Measurements from ENCODE around the gene SAG.

GRCh38 chr2:233287871-233288270 is 19.7 kb upstream of the SAG start:
- TF ChIP-seq MAFG (tag; conservative IDR thresholded peaks at IDR 0.05) = no peak
- TF ChIP-seq SP1 (CRISPR knock-in tag; IDR thresholded peaks at IDR 0.05) = no peak
- TF ChIP-seq KDM1A (IDR thresholded peaks at IDR 0.05) = no peak
- no peak for TF ChIP-seq ZNF609 (CRISPR knock-in tag; IDR thresholded peaks at IDR 0.05; ENCODE audit: borderline replicate concordance)
- TF ChIP-seq ZNF224 (CRISPR knock-in tag; IDR thresholded peaks at IDR 0.05) = no peak
- no peak for TF ChIP-seq POLR2G (IDR thresholded peaks at IDR 0.05; ENCODE audit: low read depth, low read length)
- TF ChIP-seq GATAD2B (IDR thresholded peaks at IDR 0.05; ENCODE audit: borderline replicate concordance) = no peak
- no peak for TF ChIP-seq MTA3 (IDR thresholded peaks at IDR 0.05; ENCODE audit: borderline replicate concordance)
- no peak for TF ChIP-seq SRF (CRISPR knock-in tag; IDR thresholded peaks at IDR 0.05)
- no peak for TF ChIP-seq STAT5B (CRISPR knock-in tag; IDR thresholded peaks at IDR 0.05)
- TF ChIP-seq ZNF12 (CRISPR knock-in tag; IDR thresholded peaks at IDR 0.05) = no peak
